ENCODE results near the gene SLC45A3.

SLC45A3 gene

DNA sequence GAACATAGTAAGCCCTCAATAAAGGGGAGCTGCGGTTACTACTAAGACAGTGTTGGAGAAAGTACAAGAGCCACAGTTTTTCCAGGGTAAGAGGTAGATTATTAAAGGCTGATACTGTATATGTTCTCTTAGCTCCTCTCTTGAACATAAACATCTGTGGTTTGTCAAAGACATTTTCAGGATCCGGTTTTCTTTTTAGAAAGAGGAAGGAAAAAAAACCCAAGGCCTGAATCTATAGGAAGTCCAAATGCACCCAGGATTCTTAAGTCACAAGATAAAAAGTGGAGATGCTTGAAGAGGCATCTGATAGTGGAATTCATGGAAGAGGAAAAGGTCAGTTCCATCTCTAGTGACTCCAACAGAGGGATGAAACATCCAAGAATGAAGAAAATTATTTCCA lies 24.6 kb upstream of the SLC45A3 start:
- Histone ChIP-seq H3K4me3 (no peak overlapping the region), H3K9ac (ENCODE audit: insufficient read length) (no peak overlapping the region), H3K9me3 (ENCODE audit: low read depth, low read length) (no peaks in the 10 kb centered on the region), H3K36me3 (ENCODE audit: insufficient read depth, low read length) (peaks cover 38% of the 10 kb centered on the region), H3K27ac (no peak overlapping the region)
- no peak for DNase-seq (ENCODE audit: low read depth, low spot score)
- TF ChIP-seq FOXP2 (optimal IDR thresholded peaks at IDR 0.05; ENCODE audit: control extremely low read depth, extremely low read length, insufficient read depth) (no peak), EZH2 (IDR thresholded peaks at IDR 0.05) (no peak), POLR2AphosphoS5 (IDR thresholded peaks at IDR 0.05; ENCODE audit: borderline replicate concordance, low read depth, low read length) (no peak)

DNA sequence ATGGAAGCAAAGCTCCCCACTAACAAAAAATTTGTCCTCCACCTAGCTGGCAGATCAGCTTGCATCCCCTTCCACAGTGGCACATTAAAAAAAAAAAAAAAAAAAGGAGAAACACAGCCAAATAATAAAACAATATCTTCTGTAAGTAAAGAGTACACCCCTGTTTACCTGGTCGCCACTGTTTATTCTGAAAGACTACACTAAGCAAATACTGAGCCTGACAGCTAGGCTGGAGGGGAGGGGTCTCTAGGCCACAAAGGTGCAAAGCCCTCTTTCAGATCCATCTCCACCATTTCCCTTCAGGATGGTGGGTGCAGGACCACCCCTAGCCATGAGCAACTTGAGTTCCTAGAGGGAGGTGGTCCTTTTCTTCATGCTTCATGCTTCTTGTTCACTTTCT lies 22.8 kb upstream of the SLC45A3 start:
- H3K27ac ChIP-seq, result no peak overlapping the region
- H3K36me3 ChIP-seq (ENCODE audit: insufficient read depth, low read length), result peaks cover 20% of the 10 kb centered on the region; the same call in 1 of the 2 replicates
- H3K9ac ChIP-seq (ENCODE audit: insufficient read length), result no peak overlapping the region
- no peaks in the 10 kb centered on the region for H3K9me3 ChIP-seq (ENCODE audit: low read depth, low read length)
- no peak overlapping the region for H3K4me3 ChIP-seq
- DNase-seq (ENCODE audit: low read depth, low spot score), result no peak
- no peak for TF ChIP-seq POLR2AphosphoS5 (IDR thresholded peaks at IDR 0.05; ENCODE audit: borderline replicate concordance, low read depth, low read length)
- TF ChIP-seq FOXP2 (optimal IDR thresholded peaks at IDR 0.05; ENCODE audit: control extremely low read depth, extremely low read length, insufficient read depth), result no peak
- TF ChIP-seq EZH2 (IDR thresholded peaks at IDR 0.05), result no peak

DNA sequence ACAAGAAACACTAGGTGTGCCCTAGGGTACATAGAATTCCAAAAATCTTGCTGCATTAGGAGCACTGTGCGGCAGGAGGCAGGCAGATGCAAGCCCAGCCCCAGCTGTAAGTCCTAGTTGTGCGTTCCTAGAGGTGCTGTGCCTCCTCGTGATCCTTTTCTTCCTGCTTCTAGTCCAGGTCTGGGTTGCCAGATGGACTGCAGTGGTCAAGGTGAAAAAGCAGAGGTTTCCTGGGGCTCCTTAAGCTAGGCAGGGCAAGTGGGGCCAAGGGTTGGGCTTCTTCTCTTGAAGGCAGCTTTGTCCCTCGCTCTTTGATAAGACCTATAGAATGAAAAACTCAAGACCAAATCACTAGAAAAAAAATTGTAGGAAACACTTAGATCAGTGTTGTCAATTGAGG lies 21.6 kb upstream of the SLC45A3 start:
- Histone ChIP-seq H3K9me3 (ENCODE audit: low read depth, low read length) (no peaks in the 10 kb centered on the region), H3K27ac (peak overlapping the region; percentile 58; the same call in 1 of the 2 replicates), H3K4me3 (no peak overlapping the region), H3K9ac (ENCODE audit: insufficient read length) (no peak overlapping the region), H3K36me3 (ENCODE audit: insufficient read depth, low read length) (peaks cover 12% of the 10 kb centered on the region; the same call in 1 of the 2 replicates)
- DNase-seq (ENCODE audit: low read depth, low spot score), result no peak
- no peak for TF ChIP-seq POLR2AphosphoS5 (IDR thresholded peaks at IDR 0.05; ENCODE audit: borderline replicate concordance, low read depth, low read length)
- no peak for TF ChIP-seq EZH2 (IDR thresholded peaks at IDR 0.05)
- TF ChIP-seq FOXP2 (optimal IDR thresholded peaks at IDR 0.05; ENCODE audit: control extremely low read depth, extremely low read length, insufficient read depth), result no peak

DNA sequence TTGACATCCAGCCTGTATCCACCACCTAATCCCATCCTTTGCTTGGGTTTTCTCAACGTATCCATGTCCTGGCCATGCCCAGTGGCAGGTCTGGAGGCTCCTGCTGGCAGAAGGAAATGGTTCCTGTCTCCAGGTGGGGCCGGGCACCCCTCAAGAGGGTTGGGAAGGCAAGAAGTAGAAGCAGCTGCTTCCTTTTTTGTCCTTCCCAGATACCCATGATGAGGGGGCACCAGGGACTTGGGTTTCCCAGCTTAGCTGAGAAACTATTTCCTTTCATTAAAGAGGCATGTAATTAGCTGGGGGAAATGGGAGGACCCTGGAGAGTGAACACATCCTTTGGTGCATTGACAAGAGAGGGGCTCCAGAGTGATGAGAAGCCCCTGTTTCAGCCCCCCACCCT lies 21.1 kb upstream of the SLC45A3 start:
- H3K27ac ChIP-seq, result peak overlapping the region; percentile 58; the same call in 1 of the 2 replicates
- no peak overlapping the region for H3K4me3 ChIP-seq
- peaks cover 8% of the 10 kb centered on the region; the same call in 1 of the 2 replicates for H3K36me3 ChIP-seq (ENCODE audit: insufficient read depth, low read length)
- no peak for TF ChIP-seq EZH2 (IDR thresholded peaks at IDR 0.05)
- TF ChIP-seq FOXP2 (optimal IDR thresholded peaks at IDR 0.05; ENCODE audit: control extremely low read depth, extremely low read length, insufficient read depth), result no peak
- TF ChIP-seq POLR2AphosphoS5 (IDR thresholded peaks at IDR 0.05; ENCODE audit: borderline replicate concordance, low read depth, low read length), result no peak
- H3K9ac ChIP-seq (ENCODE audit: insufficient read length), result no peak overlapping the region
- DNase-seq (ENCODE audit: low read depth, low spot score), result no peak
- no peaks in the 10 kb centered on the region for H3K9me3 ChIP-seq (ENCODE audit: low read depth, low read length)

DNA sequence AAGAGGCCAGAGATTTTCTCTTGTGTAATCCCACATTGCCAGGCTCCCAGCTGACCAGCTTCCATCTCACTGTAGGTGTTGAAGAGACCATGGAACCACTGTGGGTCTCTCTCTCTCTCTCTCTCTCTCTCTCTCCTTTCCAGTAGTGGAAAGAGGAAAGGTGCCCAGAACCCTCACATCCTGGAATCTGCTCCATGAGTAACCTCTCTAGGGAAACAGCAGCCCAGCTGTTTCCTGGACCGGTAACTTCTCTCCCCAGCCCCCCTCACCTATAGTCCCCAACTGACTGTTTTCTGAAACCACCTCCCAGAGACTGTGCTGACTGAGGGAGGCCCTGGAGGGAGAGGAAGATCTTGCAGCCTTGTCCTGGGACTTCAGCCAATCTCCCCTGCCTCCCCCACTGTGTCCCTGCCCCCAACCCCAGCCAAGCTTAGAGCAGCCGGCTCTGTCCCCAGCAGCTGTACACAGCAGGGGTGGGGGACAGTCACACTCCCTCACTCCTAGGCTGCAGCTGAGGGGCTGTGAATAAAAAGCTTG lies 20.6 kb upstream of the SLC45A3 start:
- H3K27ac ChIP-seq, result peak overlapping the region; percentile 58
- DNase-seq (ENCODE audit: low read depth, low spot score), result no peak
- no peak for TF ChIP-seq EZH2 (IDR thresholded peaks at IDR 0.05)
- TF ChIP-seq FOXP2 (optimal IDR thresholded peaks at IDR 0.05; ENCODE audit: control extremely low read depth, extremely low read length, insufficient read depth), result no peak
- no peak for TF ChIP-seq POLR2AphosphoS5 (IDR thresholded peaks at IDR 0.05; ENCODE audit: borderline replicate concordance, low read depth, low read length)

DNA sequence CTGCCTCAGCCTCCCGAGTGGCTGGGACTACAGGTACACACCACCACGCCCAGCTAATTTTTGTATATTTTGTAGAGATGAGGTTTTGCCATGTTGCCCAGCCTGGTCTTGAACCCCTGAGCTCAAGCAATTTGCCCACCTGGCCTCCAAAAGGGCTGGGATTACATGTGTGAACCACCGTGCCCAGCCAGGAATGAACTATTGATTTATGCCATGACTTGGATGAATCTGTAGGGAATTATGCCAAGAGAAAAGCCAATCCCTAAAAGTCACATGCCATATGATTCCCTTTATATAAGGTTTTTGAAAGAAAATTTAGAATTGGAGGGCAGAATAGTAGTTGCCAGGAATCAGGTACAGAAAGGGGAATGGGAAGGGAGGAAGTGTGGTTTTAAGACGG lies 19.1 kb upstream of the SLC45A3 start:
- Histone ChIP-seq H3K27ac (no peak overlapping the region), H3K9me3 (ENCODE audit: low read depth, low read length) (no peaks in the 10 kb centered on the region), H3K9ac (ENCODE audit: insufficient read length) (no peak overlapping the region), H3K36me3 (ENCODE audit: insufficient read depth, low read length) (no peaks in the 10 kb centered on the region), H3K4me3 (no peak overlapping the region)
- DNase-seq (ENCODE audit: low read depth, low spot score), result no peak
- TF ChIP-seq POLR2AphosphoS5 (IDR thresholded peaks at IDR 0.05; ENCODE audit: borderline replicate concordance, low read depth, low read length) (no peak), EZH2 (IDR thresholded peaks at IDR 0.05) (no peak), FOXP2 (optimal IDR thresholded peaks at IDR 0.05; ENCODE audit: control extremely low read depth, extremely low read length, insufficient read depth) (no peak)

More for the DNA sequence above, 20.6 kb upstream of the SLC45A3 start:
- H3K4me3 ChIP-seq, result no peak overlapping the region
- no peaks in the 10 kb centered on the region for H3K9me3 ChIP-seq (ENCODE audit: low read depth, low read length)
- no peak overlapping the region for H3K9ac ChIP-seq (ENCODE audit: insufficient read length)
- peaks cover 6% of the 10 kb centered on the region; the same call in 1 of the 2 replicates for H3K36me3 ChIP-seq (ENCODE audit: insufficient read depth, low read length)

DNA sequence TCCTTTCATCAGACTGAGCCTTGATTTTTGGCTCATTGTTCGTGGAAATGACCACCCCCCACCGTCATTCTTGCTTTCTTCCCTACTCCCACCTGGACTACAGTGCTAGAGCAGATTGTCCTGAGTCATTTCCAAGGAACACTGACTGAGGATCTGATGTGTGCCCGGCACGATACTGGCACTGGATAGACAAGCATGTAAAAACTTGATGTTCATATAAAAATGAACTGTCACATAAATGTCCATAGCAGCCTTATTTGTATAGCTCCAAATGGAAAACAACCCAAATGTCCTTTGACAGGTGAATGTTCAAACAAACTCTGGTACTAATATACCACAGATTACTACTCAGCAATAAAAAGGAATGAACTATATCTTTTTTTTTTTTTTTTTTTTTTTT lies 18.6 kb upstream of the SLC45A3 start:
- no peaks in the 10 kb centered on the region for H3K36me3 ChIP-seq (ENCODE audit: insufficient read depth, low read length)
- no peak for DNase-seq (ENCODE audit: low read depth, low spot score)
- no peaks in the 10 kb centered on the region for H3K9me3 ChIP-seq (ENCODE audit: low read depth, low read length)
- no peak overlapping the region for H3K9ac ChIP-seq (ENCODE audit: insufficient read length)
- no peak for TF ChIP-seq POLR2AphosphoS5 (IDR thresholded peaks at IDR 0.05; ENCODE audit: borderline replicate concordance, low read depth, low read length)
- TF ChIP-seq EZH2 (IDR thresholded peaks at IDR 0.05), result no peak
- no peak overlapping the region for H3K4me3 ChIP-seq
- H3K27ac ChIP-seq, result no peak overlapping the region

DNA sequence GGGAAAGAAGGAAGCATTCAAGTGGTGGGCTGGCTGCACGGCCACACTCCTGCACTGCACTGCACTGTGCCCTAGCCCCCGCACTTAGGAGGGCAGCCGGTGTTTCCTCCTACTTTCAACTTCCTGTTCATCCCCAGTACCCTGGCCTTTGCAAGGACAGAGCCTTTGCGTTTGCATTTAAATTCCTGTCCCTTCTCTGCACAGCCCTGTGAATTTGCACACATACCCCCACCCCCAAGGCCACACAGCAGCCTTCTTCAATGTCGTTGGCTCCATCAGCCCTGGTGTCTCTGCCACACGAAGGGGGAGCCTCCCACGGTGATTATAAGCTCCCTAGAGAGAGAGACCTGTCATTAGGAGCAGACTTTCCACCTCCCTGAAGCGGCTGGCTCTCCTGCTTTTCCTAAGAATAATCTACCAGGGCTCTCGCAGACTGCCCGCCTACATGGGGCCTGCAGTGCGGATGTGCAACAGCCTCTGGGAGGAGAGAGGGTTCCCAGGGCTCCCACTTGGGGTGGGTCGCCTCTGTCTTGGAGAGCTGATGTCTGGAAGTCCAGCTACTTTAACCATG lies 13.2 kb upstream of the SLC45A3 start:
- no peak overlapping the region for H3K9ac ChIP-seq (ENCODE audit: insufficient read length)
- TF ChIP-seq EZH2 (IDR thresholded peaks at IDR 0.05) (no peak), POLR2AphosphoS5 (IDR thresholded peaks at IDR 0.05; ENCODE audit: borderline replicate concordance, low read depth, low read length) (no peak), FOXP2 (optimal IDR thresholded peaks at IDR 0.05; ENCODE audit: control extremely low read depth, extremely low read length, insufficient read depth) (no peak)
- no peaks in the 10 kb centered on the region for H3K36me3 ChIP-seq (ENCODE audit: insufficient read depth, low read length)
- no peak for DNase-seq (ENCODE audit: low read depth, low spot score)
- H3K27ac ChIP-seq, result no peak overlapping the region
- H3K9me3 ChIP-seq (ENCODE audit: low read depth, low read length), result no peaks in the 10 kb centered on the region
- H3K4me3 ChIP-seq, result no peak overlapping the region

DNA sequence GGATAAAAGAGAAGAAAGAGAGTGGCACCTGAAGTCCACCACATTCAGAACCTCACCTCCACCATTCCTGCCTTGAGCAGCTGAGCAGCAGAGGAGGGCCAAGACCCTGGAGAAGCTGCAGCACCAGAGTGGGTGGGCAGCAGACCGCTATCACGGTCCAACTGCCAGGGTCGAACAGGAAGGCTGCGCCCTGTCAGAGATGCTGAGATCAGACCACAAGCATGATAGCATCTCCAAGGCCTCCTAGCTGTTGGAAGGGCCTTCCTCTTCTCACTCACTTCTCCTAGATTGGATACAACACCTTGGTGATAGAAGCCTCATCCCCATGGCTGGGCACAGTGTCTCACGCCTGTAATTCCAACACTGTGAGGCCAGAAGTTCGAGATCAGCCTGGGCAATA lies 12.1 kb upstream of the SLC45A3 start:
- H3K36me3 ChIP-seq (ENCODE audit: insufficient read depth, low read length), result no peaks in the 10 kb centered on the region
- H3K9ac ChIP-seq (ENCODE audit: insufficient read length), result no peak overlapping the region
- TF ChIP-seq EZH2 (IDR thresholded peaks at IDR 0.05) (no peak), FOXP2 (optimal IDR thresholded peaks at IDR 0.05; ENCODE audit: control extremely low read depth, extremely low read length, insufficient read depth) (no peak), POLR2AphosphoS5 (IDR thresholded peaks at IDR 0.05; ENCODE audit: borderline replicate concordance, low read depth, low read length) (no peak)
- H3K27ac ChIP-seq, result no peak overlapping the region
- no peak for DNase-seq (ENCODE audit: low read depth, low spot score)
- H3K9me3 ChIP-seq (ENCODE audit: low read depth, low read length), result no peaks in the 10 kb centered on the region
- no peak overlapping the region for H3K4me3 ChIP-seq

Data from SK-N-MC (cell line).